GM19043 (cell line): ENCODE results near the gene ALDH1L1.

Source experiments
- ATAC-seq: cut with Tn5 transposase; IDR thresholded peaks from one replicate; pipeline ENCODE4 v1.9.1; 2021; ENCODE audit warnings: low read depth; ENCODE audit not compliant: unreplicated experiment

ALDH1L1 gene

DNA sequence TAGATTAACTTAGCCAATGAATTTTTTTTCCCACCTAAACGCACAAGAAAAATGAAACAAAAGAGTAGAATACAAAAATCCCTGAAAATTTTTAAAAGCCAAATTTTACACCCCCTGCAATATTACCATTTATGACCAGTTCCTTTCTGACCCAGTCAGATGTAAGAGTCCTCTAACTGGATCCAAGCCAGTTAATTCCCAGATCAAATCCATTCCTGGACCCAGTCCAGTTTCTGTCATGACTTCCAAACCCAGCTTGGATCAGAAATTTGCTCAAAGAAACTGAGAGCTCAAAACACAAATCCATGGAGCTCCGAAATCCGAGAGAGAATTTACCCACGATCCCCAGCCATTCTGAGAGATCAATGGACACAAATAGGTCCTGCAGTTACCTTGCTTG is 17.0 kb upstream of the ALDH1L1 start:
- no peak for ATAC-seq

- no peak for ATAC-seq
Observed at GRCh38 chr3:126194713-126195305, 14.4 kb upstream of the ALDH1L1 start.

DNA sequence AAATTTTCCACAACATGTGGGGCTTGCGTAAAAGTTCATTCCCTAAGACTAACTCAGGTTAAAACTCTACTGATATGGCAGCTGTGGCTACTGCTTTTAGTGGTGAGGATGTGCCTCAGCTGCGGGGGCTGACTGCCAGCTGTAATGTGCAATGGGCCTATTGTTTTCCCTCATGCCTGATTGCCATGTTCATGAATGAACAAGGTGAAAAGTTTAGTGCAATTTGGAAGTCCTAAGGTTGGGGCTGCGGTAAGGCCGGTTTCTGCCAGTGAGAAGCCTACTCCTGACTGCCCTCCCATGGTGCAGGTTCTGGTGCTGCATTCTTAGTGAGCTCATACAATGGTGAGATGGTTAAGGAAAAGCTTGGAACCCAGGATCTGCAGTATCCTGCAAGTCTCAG is 10.9 kb upstream of the ALDH1L1 start:
- no peak for ATAC-seq

GRCh38 chr3:126187920-126188319 is 7.5 kb upstream of the ALDH1L1 start:
- no peak for ATAC-seq

GRCh38 chr3:126186749-126187148 is 6.4 kb upstream of the ALDH1L1 start:
- no peak for ATAC-seq

- ATAC-seq = no peak
Observed at GRCh38 chr3:126186271-126186670, 5.9 kb upstream of the ALDH1L1 start.

DNA sequence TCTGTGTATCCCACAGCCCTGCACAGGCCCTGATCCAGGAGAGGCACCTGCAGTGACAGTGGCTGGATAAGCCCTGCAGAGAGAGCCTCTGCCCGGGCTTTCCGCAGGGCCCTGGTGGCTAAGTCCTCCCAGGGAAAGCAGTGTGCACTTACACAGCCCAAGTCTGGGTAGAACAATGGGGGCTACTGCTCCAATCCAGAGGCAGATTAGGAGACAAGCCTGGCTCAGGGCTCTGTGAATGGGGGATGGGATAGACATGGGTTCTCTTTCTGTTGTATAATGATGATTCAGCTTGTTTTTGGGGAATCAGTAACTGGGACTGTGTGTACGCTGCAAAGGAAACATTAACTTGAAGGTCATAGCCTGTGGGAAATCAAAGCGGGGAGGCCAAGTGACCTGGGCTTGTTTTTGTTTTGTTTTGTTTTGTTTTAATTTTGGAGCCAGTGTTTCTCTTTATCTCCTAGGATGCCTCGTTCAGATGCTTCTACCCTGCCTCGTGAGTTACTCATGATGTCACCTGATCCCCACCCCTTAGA is 4.1 kb upstream of the ALDH1L1 start:
- ATAC-seq = no peak

DNA sequence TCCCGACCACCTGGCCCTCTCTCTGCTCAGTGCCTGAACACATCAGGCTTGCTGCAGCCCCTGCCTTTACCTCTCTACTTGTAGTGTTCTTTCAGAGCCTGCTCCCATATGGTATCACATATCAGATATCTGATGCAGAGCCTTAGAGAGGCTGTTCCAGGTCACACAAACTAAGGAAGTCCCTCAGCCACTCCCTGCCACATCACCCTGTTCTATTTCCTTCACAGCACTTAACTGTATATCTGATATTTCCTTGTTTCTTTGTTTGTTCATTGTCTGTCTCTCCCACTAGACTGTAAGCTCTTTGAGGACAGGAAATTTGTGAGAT is 976 bp upstream of the ALDH1L1 start:
- ATAC-seq = no peak

DNA sequence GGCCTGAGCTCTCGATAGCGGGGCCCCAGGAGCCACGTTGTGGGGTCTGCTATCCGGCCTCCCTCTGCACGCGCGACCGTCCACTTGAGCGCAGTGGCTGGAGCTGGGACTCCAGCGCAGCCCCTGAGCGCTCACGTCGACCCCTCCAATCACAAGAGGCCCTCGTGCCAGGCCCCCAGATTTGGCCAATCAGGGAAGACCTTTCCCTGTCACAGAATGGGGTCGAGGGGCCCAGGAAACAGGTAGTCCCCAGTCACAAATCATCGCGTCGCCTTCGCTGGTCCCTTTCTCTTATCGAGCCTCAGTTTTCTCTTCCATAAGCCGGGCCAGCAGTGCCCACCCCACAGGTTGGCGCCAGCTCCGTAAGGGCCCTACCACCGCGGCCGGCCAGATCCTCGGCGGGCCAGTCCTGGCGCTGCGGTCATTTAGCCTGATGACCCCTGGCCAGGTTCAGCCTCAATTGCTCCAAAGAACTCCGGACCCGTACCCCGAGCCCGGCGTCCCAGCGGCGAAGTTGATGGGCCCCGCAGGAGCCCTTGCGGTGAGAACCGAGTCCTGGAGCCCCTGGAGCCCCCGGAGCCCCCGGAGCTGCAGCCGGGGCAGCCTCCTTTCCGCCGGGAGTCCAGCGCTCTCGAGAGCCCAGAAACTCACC is 435 bp downstream of the ALDH1L1 start:
- ATAC-seq = no peak

- no peak for ATAC-seq
Observed at GRCh38 chr3:126170073-126170777, 10.2 kb downstream of the ALDH1L1 start.

GRCh38 chr3:126167566-126167965 is 12.8 kb downstream of the ALDH1L1 start:
- no peak for ATAC-seq

GRCh38 chr3:126166009-126166408 is 14.4 kb downstream of the ALDH1L1 start:
- no peak for ATAC-seq

- no peak for ATAC-seq
Observed at GRCh38 chr3:126161309-126161708, 19.1 kb downstream of the ALDH1L1 start.

GRCh38 chr3:126160243-126161210 is 19.9 kb downstream of the ALDH1L1 start:
- no peak for ATAC-seq

DNA sequence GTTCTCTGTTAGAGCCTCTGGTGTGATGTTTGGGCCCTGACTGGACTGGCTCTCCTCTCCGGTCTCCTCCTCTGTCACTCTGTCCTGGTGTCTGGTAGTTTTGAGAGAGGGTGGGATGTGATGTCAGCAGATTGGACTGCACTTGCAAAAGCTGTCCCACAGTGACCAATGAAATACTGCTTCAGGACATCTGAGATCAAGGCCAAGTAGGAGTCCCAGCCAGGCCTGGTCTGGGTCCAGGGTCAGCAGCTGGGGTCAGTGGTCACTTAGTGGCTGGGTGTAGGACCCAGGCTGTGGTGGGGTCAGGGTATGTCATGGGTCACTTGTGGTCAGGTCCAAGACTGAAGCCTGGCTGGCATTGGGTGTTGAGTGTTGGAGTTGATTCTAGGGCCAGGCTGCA is 20.9 kb downstream of the ALDH1L1 start:
- ATAC-seq = no peak

DNA sequence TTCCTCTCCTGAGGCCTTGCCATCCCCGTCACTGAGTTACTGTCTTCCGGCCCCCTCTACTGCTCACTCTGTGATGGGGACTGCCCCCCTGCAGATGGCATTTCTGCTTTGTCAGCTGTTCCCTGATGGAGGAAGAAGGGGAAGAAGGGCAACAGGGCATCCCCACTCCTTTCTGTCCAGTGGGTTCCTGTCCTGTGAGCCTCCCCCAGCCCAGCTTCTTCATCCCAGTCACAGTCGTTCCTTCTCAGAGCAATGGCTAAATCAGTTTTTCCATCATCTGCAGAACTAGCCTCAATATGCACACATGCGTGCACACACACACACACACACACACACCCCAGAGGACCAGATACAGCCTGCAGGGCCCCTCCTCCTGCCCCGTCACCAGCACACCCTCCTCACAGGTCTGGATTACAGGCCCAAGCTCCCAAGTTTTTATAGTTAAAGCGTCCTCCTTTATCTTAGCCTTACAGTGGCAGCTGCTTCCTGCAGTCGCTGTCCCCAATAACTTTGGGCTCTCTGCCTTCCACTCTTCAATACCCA is 21.4 kb downstream of the ALDH1L1 start:
- no peak for ATAC-seq

DNA sequence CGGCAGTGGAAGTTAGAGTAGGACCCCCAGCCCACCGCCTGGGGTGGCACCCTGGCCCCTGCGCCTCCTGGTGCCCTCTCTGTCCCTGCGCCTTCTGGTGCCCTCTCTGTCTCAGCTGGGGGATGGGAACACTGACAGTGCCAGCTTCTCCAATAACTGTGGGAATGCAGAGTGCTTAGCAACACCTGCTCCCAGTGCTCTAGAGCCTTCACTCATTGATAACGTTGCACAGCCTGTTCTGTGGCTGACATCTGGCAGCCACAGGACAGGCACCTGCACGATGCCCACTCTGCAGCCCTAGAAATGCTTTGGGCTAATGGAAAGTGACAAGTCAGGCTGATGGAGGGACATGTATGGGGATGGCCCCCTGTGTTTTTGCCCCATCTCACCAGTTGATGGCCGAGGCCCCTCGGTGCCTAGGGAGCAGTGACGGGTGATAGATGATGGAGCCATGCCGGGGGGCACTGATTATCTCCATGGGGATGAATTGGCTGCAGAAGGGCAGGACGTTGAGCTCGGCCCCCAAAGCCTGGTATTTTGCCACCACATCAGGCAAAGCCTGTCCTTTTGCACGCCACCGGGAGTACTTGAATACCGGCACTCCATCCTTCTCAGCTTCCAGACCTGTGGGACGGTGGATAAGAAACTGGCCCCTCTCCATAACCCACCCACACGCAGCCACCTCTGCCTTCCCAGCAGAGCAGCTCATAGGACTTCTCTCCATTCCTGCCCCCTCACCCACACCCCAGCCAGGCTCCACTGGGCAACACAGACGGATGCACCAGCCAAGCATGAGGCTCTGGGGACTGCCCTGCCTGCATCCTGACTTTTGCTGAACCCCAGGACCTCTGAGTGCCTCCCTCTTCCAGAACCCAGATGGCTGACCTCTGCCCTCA is 22.1 kb downstream of the ALDH1L1 start:
- no peak for ATAC-seq

DNA sequence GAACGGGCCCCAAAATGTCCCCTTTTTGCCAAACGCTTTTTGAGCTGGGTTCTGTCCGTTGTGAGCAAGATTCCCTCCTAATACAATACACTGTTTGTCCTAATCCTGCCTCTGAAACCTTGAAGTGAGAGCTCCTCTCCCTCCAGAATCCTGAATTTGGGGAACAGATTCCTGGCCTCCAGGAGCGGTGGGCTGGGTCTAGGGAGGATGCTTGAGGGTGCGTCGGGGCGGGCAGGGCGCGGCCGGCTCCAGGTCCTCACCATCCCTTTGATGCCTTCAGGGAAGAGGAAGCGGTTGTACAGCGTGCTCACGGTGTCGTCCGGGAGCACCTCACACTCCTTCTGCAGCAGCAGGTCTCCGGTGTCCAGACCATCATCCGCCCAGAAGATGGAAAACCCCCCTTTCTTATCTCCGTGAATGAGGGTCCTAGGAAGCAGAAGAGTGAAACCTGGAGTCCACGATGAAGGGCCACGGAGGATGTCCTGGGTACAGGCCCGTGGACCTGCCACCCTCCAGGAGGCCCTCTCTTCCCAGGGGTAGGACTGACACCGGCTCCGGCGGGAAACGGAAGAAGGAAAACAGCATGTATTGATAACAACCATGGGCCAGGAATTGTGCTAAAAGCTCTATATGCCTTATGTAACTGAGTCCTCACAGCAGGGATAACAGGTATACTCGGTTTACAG is 23.2 kb downstream of the ALDH1L1 start:
- ATAC-seq = no peak

DNA sequence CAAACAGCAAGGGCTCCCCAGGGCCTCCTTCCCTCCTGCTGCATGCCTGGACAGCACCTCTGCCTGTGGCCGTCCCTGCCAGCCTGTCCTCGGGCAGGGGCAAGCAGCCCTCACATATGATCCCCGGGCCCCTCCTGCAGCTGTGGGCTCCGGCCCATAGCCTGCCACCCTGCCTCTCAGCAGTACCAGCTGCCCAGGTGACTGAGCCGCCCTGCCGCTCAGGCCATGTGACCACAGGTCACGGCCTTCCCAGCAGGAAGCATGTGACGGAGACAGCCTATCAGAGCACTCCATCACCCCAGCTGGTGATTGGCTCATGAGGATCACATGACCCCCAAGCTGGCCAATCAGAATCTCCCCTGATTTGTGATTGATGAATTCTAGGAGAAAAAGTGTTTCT is 23.9 kb downstream of the ALDH1L1 start:
- ATAC-seq = no peak
